ENCODE measurements around the gene SMARCAL1. TPM values are rescaled to one million over a fixed set of nuclear protein-coding genes. Genes with fewer than 3 reads are reported as not detected.

Gene SMARCAL1
- polyA plus RNA-seq, 1 of the 3 experiments (the other 2 are of a cell fraction) = 27.0 TPM

DNA sequence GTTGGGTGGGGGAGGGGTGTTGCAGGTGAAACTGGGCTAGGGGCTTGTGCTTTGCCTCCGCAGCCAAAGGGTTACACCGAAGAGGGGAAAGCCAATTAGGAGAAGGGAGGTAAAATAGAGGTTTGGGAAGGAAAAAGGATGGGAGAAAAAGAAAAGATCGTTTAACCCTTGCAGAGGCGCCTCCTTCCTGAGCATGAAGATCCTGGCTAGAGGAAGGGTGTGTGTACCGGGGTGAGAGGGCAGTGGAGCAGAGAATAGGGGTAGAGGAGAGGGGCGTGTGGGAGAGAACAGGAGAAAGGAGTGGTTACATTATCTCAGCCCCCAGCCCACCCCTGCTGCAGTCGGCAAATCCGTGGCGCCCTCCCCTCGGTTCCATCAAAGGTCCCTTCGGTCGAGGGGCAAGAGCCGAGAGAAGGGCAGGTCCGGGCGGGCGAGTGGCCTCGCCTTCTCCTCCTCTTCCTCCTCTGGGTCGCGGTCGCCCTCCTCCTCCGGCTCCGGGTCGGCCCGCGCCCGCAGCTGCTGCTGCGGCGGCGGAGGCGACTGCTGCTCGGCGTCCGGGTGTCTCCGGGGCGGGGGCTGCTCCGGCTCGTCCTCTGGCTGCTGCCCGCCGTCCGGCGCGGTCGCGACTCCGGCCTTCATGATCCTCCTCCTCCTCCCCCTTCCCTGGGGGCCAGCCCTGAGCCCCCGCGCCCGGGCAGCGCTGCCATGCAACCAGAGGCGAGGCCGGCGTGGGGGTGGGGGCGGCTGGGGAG, 41.1 kb upstream of the SMARCAL1 start:
- Histone ChIP-seq H3K27ac (ENCODE audit: low read depth in 2 of 2, low read length in 1 of 2) (peak overlapping the region; percentile 77 to 95), H2AFZ (ENCODE audit: low read depth) (peak overlapping the region; percentile 37; the same call in 1 of the 2 replicates), H3K27me3 (ENCODE audit: insufficient read depth) (no peaks in the 10 kb centered on the region), H3K4me3 (ENCODE audit: low read depth in 2 of 2, low read length in 1 of 2) (peak overlapping the region; percentile 60 to 65), H3F3A (replicated peaks; ENCODE audit: insufficient read depth) (peaks cover 30% of the 10 kb centered on the region), H3K4me1 (ENCODE audit: control insufficient read depth in 1 of 2, insufficient read depth in 2 of 2, low read depth in 1 of 2, low read length in 1 of 2) (peaks cover 20 to 26% of the 10 kb centered on the region in 2 experiments; a peak in 3 of 4 replicates), H3K9me2 (no peaks in the 10 kb centered on the region), H3K36me3 (replicated peaks in 1 of 2; ENCODE audit: control insufficient read depth in 1 of 2, insufficient read depth in 2 of 2, low read length in 1 of 2) (no peaks in the 10 kb centered on the region), H4K20me1 (ENCODE audit: insufficient read depth) (peaks cover 21% of the 10 kb centered on the region), H3K79me2 (ENCODE audit: insufficient read depth) (peaks cover 54% of the 10 kb centered on the region), H3K9me3 (no peaks in the 10 kb centered on the region), H3K9ac (peak overlapping the region; percentile 76), H3K4me2 (peak overlapping the region; percentile 82)
- ChIA-PET CTCF (interaction anchor here (0.7 to 1.5 kb wide), 3 partner anchors 19 to 169 kb away, joined by 3 to 5 read pairs (median 3); no protein-coding TSS in a partner anchor), POLR2A (interaction anchor here (0.6 to 1.9 kb wide), 2 partner anchors 41 to 127 kb away, joined by 3 to 7 read pairs; partner anchors contain the start of gene SMARCAL1)
- WGBS (ENCODE audit: low lambda C conversion rate) = 6% methylated on average over 27 of the region's 53 CpGs
- TF ChIP-seq, protein P1, sequence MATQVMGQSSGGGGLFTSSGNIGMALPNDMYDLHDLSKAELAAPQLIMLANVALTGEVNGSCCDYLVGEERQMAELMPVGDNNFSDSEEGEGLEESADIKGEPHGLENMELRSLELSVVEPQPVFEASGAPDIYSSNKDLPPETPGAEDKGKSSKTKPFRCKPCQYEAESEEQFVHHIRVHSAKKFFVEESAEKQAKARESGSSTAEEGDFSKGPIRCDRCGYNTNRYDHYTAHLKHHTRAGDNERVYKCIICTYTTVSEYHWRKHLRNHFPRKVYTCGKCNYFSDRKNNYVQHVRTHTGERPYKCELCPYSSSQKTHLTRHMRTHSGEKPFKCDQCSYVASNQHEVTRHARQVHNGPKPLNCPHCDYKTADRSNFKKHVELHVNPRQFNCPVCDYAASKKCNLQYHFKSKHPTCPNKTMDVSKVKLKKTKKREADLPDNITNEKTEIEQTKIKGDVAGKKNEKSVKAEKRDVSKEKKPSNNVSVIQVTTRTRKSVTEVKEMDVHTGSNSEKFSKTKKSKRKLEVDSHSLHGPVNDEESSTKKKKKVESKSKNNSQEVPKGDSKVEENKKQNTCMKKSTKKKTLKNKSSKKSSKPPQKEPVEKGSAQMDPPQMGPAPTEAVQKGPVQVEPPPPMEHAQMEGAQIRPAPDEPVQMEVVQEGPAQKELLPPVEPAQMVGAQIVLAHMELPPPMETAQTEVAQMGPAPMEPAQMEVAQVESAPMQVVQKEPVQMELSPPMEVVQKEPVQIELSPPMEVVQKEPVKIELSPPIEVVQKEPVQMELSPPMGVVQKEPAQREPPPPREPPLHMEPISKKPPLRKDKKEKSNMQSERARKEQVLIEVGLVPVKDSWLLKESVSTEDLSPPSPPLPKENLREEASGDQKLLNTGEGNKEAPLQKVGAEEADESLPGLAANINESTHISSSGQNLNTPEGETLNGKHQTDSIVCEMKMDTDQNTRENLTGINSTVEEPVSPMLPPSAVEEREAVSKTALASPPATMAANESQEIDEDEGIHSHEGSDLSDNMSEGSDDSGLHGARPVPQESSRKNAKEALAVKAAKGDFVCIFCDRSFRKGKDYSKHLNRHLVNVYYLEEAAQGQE (IDR thresholded peaks at IDR 0.05; ENCODE audit: low read depth, low read length) = 0 out of 2 replicates have a peak, but pooled peaks have one; percentile 35
- no peak for TF ChIP-seq SMC3 (IDR thresholded peaks at IDR 0.05; ENCODE audit: low read depth, low read length)
- DNase-seq = peak; percentile 82

DNA sequence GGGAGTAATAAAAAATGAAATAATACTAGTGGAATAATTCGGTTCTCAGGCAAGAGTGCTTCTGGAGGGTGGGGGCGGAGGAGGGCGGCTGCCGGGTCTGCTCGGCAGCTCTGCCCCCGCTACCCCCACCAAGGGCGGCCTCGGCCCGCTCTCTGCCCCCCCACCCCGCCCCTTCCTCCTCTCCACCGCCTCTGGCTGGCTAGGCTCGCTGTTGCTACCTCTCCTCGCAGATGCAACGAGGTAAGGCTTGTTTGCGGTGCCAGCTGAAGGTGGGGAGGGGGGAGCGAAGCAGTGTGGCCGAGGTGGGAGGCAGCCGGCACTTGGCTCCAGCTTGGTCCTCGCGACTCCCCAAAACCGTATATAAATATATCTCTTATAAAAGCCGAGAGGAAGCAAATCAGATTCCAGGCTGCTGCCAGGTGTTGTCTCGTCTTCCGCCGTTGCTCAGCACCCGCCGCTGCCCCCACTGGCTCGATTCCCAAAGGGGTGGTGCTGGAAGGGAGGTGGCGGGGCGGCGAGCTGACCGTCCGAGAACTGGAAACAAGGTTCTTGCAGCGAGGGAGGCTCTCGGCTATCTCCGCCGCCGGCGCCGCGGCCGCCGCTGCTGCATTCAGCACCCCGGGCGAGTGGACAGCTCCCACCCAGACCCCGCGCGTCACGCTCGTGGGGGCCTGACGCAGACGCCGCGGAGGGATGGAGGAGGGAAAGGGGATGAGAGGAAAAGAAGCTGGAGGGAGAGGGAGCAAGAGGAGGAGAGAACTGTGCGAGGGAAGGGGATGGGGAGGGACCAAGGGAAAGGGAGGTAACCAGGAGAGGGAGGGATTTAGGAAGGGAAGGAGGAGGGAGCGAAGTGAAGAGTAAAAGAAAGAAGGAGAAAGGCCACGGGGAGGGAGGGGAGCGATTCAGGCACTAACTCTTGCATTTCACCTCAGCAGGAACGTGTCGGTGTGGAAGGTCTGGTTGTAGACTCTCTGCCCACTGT, 40.3 kb upstream of the SMARCAL1 start, which contains the start of gene MARCHF4:
TSS of gene MARCHF4 (minus strand) at position 763 of the 982 bp plus-strand sequence. CDS start 2,223 bp downstream, outside the sequence.
- ChIA-PET CTCF (interaction anchor here (0.7 to 1.5 kb wide), 8 partner anchors 18 to 262 kb away, joined by 3 to 5 read pairs (median 3); no protein-coding TSS in a partner anchor), POLR2A (interaction anchor here (0.6 to 1.9 kb wide), 4 partner anchors 40 to 1431 kb away, joined by 3 to 7 read pairs (median 3); partner anchors contain the start of gene SMARCAL1)
- peak; percentile 87 for DNase-seq
- Histone ChIP-seq H3F3A (replicated peaks; ENCODE audit: insufficient read depth) (peaks cover 30% of the 10 kb centered on the region), H3K4me2 (peak within 1 kb of the TSS; percentile 82), H3K9ac (peak within 1 kb of the TSS; percentile 76), H3K9me3 (no peaks in the 10 kb centered on the region), H3K27me3 (ENCODE audit: insufficient read depth) (no peaks in the 10 kb centered on the region), H4K20me1 (ENCODE audit: insufficient read depth) (peaks cover 15% of the 10 kb centered on the region), H3K36me3 (replicated peaks in 1 of 2; ENCODE audit: control insufficient read depth in 1 of 2, insufficient read depth in 2 of 2, low read length in 1 of 2) (no peaks in the 10 kb centered on the region), H3K4me3 (ENCODE audit: low read depth in 2 of 2, low read length in 1 of 2) (peak within 1 kb of the TSS; percentile 60 to 65), H3K79me2 (ENCODE audit: insufficient read depth) (peaks cover 45% of the 10 kb centered on the region), H2AFZ (ENCODE audit: low read depth) (peak within 1 kb of the TSS; percentile 37; the same call in 1 of the 2 replicates), H3K4me1 (ENCODE audit: control insufficient read depth in 1 of 2, insufficient read depth in 2 of 2, low read depth in 1 of 2, low read length in 1 of 2) (peaks cover 17 to 23% of the 10 kb centered on the region in 2 experiments; a peak in 3 of 4 replicates), H3K27ac (ENCODE audit: low read depth in 2 of 2, low read length in 1 of 2) (peak within 1 kb of the TSS; percentile 77 to 95), H3K9me2 (no peaks in the 10 kb centered on the region)
- 1% methylated on average over 51 of the region's 60 CpGs for whole genome bisulfite sequencing (ENCODE audit: low lambda C conversion rate)
- TF ChIP-seq TCF12 (IDR thresholded peaks at IDR 0.05) = peak; percentile 55; the same call in 1 of the 2 replicates
- TF ChIP-seq MXI1 (IDR thresholded peaks at IDR 0.05; ENCODE audit: low read depth, low read length) = peak; percentile 83
- TF ChIP-seq TEAD4 (IDR thresholded peaks at IDR 0.05; ENCODE audit: borderline replicate concordance, insufficient read depth) = no peak
- peak; percentile 38; the same call in 1 of the 2 replicates for TF ChIP-seq FOSL2 (IDR thresholded peaks at IDR 0.05; ENCODE audit: borderline replicate concordance, low read depth)
- peak; percentile 31 for TF ChIP-seq POLR2AphosphoS5 (IDR thresholded peaks at IDR 0.05; ENCODE audit: low read depth, low read length)
- TF ChIP-seq EP300 (IDR thresholded peaks at IDR 0.05; ENCODE audit: borderline replicate concordance in 1 of 2, low read depth in 1 of 2, low read length in 1 of 2) = peak in 1 of 2 experiments; percentile 52; a peak in 1 of 4 replicates
- no peak for TF ChIP-seq RXRA (IDR thresholded peaks at IDR 0.05; ENCODE audit: borderline replicate concordance, low read depth)
- TF ChIP-seq, protein P2, sequence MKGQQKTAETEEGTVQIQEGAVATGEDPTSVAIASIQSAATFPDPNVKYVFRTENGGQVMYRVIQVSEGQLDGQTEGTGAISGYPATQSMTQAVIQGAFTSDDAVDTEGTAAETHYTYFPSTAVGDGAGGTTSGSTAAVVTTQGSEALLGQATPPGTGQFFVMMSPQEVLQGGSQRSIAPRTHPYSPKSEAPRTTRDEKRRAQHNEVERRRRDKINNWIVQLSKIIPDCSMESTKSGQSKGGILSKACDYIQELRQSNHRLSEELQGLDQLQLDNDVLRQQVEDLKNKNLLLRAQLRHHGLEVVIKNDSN (IDR thresholded peaks at IDR 0.05; ENCODE audit: borderline replicate concordance, low read depth) = no peak
- peak; percentile 56; the same call in 1 of the 2 replicates for TF ChIP-seq TAF1 (IDR thresholded peaks at IDR 0.05; ENCODE audit: borderline replicate concordance, low read depth, low read length)
- TF ChIP-seq GATA2 (CRISPR knock-in tag; IDR thresholded peaks at IDR 0.05) = no peak
- TF ChIP-seq FOXM1 (IDR thresholded peaks at IDR 0.05; ENCODE audit: low read depth) = no peak
- peak; percentile 89 for TF ChIP-seq NFIC (IDR thresholded peaks at IDR 0.05; ENCODE audit: borderline replicate concordance)
- no peak for TF ChIP-seq ELF1 (IDR thresholded peaks at IDR 0.05)
- peak; percentile 7; the same call in 1 of the 2 replicates for TF ChIP-seq SMC3 (IDR thresholded peaks at IDR 0.05; ENCODE audit: low read depth, low read length)
- TF ChIP-seq SIN3A (IDR thresholded peaks at IDR 0.05; ENCODE audit: borderline replicate concordance, low read depth, low read length) = peak; percentile 98
- TF ChIP-seq, protein P3, sequence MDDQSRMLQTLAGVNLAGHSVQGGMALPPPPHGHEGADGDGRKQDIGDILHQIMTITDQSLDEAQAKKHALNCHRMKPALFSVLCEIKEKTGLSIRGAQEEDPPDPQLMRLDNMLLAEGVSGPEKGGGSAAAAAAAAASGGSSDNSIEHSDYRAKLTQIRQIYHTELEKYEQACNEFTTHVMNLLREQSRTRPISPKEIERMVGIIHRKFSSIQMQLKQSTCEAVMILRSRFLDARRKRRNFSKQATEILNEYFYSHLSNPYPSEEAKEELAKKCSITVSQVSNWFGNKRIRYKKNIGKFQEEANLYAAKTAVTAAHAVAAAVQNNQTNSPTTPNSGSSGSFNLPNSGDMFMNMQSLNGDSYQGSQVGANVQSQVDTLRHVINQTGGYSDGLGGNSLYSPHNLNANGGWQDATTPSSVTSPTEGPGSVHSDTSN (IDR thresholded peaks at IDR 0.05) = peak; percentile 18; the same call in 1 of the 2 replicates
- TF ChIP-seq CHD2 (IDR thresholded peaks at IDR 0.05; ENCODE audit: low read length, partially characterized antibody) = peak; percentile 55

Measured in SK-N-SH (cell line).